ENCODE results near the gene AWAT2. TPM values are rescaled to one million over a fixed set of nuclear protein-coding genes. Genes with fewer than 3 reads are reported as not detected.

Gene AWAT2
- total RNA-seq, 1 donor from 2014 or later: 0.26 TPM

- DNase-seq (no peak), ATAC-seq (no peak)
- Histone ChIP-seq H3K9me3 (no peaks in the 10 kb centered on the region), H3K4me1 (no peaks in the 10 kb centered on the region), H3K27me3 (no peaks in the 10 kb centered on the region), H3K4me3 (no peak overlapping the region), H3K27ac (no peak overlapping the region), H3K36me3 (no peaks in the 10 kb centered on the region)
- TF ChIP-seq CTCF (IDR thresholded peaks at IDR 0.05): no peak
- intact Hi-C loops (cut with DNase I): no loop called here
Measured at GRCh38 chrX:70032792-70033191, 16.9 kb downstream of the AWAT2 start.

- TF ChIP-seq CTCF (IDR thresholded peaks at IDR 0.05): peak; percentile 69
- H3K36me3 ChIP-seq: no peaks in the 10 kb centered on the region
- no peak overlapping the region for H3K4me3 ChIP-seq
- H3K4me1 ChIP-seq: no peaks in the 10 kb centered on the region
- no peak for DNase-seq
- no peak overlapping the region for H3K27ac ChIP-seq
- H3K27me3 ChIP-seq: no peaks in the 10 kb centered on the region
- no peaks in the 10 kb centered on the region for H3K9me3 ChIP-seq
- intact Hi-C loops (cut with DNase I): no loop called here
- ATAC-seq: peak; percentile 86
Measured at GRCh38 chrX:70030301-70030767, 19.4 kb downstream of the AWAT2 start.

DNA sequence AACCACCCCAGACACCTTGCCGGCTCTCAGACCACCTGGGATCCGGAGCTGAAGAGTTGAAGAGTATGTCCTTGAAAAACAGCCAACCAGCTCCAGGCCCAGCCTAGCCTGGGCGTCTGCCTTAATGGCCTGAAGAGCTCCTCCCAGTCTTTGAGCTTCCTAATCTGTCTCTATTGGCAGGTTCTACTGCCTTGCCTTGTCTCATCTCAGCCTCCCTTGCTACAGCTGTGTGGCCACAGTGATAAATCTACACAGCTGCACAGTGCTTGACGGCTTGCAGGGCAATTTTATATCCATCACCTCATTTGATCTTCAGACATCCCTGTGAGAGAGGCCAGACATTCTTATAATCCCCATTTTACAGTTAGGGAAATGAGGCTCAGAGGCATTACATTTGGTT is 19.9 kb downstream of the AWAT2 start:
- no peaks in the 10 kb centered on the region for H3K9me3 ChIP-seq
- no peak overlapping the region for H3K27ac ChIP-seq
- no peaks in the 10 kb centered on the region for H3K4me1 ChIP-seq
- no peaks in the 10 kb centered on the region for H3K27me3 ChIP-seq
- intact Hi-C loops (cut with DNase I): no loop called here
- DNase-seq (no peak), ATAC-seq (no peak)
- H3K4me3 ChIP-seq: no peak overlapping the region
- H3K36me3 ChIP-seq: no peaks in the 10 kb centered on the region
- no peak for TF ChIP-seq CTCF (IDR thresholded peaks at IDR 0.05)

- intact Hi-C loops (cut with DNase I): no loop called here
- ATAC-seq: no peak
- H3K27me3 ChIP-seq: no peaks in the 10 kb centered on the region
Measured at GRCh38 chrX:70026851-70027200, 22.9 kb downstream of the AWAT2 start.

DNA sequence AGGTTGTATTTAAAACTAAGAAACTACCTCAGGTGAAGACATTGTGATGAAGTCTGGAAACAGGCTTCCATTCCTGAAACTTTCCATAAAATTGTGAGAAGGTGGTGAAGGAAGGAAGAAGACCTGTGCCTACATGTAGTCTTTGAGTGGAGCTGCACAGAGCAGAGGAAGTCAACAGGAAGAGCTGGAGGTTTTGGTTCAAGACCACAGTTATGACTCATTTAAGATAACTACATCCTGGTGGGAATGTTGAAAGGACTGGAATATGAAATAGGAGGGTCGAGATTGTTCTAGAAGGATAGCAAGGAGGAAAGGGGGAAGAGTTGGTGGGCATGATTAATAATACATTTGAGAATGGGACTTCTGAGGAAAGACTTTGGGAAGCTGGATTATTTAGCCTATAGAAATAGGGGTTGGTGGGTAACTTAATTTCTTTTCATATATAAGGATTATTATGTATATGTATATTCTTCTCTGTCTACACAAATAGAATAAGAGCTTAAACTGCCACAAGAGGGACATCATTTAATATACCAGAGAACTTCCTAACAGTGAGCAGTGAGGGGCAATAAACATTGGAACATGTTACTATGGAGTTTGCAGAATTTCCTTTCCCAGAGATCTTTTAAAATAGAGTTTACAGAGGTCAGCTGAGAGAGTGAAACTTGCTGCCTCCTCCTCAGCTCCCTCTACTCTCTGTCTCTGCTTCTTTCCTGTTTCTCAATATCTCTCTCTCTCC is 23.5 kb downstream of the AWAT2 start:
- no peak overlapping the region for H3K4me3 ChIP-seq
- intact Hi-C loops (cut with DNase I): no loop called here
- no peaks in the 10 kb centered on the region for H3K27me3 ChIP-seq
- H3K4me1 ChIP-seq: no peaks in the 10 kb centered on the region
- H3K27ac ChIP-seq: no peak overlapping the region
- DNase-seq (no peak), ATAC-seq (no peak)
- H3K9me3 ChIP-seq: no peaks in the 10 kb centered on the region
- no peaks in the 10 kb centered on the region for H3K36me3 ChIP-seq
- TF ChIP-seq CTCF (IDR thresholded peaks at IDR 0.05): no peak

More at GRCh38 chrX:70026851-70027200, 22.9 kb downstream of the AWAT2 start:
- Histone ChIP-seq H3K4me3 (no peak overlapping the region), H3K27ac (no peak overlapping the region), H3K9me3 (no peaks in the 10 kb centered on the region), H3K36me3 (no peaks in the 10 kb centered on the region), H3K4me1 (no peaks in the 10 kb centered on the region)
- no peak for TF ChIP-seq CTCF (IDR thresholded peaks at IDR 0.05)
- no peak for DNase-seq

All from upper lobe of right lung (tissue), 1 donor.